Glomerular visceral epithelial cell (primary cell): ENCODE data around the gene PAPSS1.
A peak's percentile ranks its signal among the peaks of the same experiment; 100 is the strongest.

Experiments used
- DNase-seq: peaks from one replicate; pipeline ENCODE4 v3.0.0-alpha.2; 2016; ENCODE audit errors: extremely low spot score

PAPSS1 gene

DNA sequence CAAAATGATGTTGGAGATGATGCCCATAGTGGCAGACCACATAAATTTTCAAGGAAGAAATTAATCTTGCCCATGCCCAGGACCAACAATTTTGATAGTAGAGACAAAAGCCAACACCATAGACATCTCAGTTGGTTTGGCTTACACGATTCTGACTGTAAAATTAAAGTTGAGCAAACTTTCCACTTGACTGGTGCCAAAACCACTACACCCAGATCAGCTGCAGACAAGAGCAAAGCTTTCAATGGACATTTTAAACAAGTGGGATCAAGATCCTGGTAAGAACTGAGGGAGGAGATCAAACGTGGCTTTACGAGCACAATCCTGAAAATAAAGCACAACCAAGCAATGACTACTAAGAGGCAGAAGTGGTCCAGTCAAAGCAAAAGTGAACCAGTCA is 90.7 kb downstream of the PAPSS1 start:
- no peak for DNase-seq

DNA sequence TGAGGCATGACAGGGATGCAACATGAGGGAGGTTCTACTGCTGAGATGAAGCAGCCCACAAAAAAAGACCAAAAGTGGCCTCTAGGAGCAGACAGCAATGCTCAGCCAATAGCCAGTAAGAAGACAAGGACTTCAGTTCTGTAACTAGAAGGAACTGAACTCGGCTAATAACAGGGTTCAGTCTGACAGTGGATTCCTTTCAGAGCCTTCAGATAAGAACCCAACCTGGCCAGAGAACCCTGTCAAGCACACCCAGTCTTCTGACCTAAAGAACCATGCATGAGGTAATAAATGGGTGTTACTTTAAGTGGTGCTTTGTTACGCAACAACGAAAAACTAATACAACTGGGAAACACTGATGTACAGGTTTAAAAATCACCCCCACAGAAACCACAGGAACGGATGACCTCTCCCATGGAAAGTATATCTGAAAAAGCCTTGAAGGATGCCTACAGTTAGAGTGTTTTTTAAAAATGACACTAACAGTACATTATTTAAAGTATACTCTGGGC is 94.6 kb downstream of the PAPSS1 start:
- no peak for DNase-seq

DNA sequence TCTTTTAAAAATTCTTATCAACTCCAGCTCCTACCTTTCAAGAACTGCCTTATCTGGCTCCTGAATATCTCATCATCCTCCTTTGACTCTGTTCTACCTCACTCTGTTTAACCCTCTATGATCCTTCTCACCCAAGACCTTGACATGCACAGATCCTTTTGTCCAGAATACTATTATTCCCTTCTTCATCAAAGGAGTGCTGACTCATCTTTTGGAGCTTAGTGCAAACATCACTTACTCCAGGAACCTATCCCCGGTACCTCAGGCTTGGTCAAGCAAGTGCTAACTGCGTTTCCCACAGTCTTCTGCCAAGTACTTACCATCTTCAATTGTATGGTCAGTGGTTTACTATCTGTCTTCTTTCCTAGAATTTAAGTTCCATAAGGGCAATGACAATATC is 96.0 kb downstream of the PAPSS1 start:
- no peak for DNase-seq

DNA sequence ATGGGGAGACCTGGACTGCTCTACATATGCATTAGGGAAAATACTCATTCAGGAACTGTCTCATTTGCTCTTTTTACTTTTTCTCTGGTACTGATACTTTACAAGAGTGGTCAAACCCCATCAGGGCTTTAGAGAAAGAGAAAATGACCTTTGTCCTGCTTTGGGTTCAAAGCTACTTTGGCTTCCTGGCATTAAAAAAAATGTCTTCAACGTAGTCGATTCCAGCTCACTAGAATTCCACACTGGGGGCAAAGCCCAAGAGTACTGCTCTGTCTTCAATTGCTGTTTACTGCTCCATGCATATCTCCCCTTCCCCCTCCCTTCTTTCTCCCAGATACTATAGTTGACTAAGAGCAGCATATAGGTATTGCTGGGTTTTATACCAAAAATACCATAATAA is 98.0 kb downstream of the PAPSS1 start:
- no peak for DNase-seq

DNA sequence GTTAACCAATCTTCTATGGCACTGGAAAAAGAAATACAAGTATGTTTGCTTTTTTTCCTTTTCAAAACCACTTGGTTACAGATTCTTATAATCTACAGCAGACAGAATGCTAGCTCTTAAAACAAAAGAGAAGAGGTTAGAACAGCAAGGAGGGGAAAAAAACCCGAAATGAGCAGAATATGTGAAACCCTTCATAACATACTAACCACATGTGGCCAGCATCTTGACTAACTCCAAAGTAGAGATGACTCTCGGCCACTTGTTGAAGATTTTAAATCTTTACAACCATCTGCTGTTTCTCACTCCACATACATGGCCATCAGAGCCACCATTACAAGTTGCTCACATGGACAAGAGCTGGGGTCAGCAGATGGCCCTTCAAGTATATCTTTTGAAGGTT is 100.3 kb downstream of the PAPSS1 start:
- no peak for DNase-seq

DNA sequence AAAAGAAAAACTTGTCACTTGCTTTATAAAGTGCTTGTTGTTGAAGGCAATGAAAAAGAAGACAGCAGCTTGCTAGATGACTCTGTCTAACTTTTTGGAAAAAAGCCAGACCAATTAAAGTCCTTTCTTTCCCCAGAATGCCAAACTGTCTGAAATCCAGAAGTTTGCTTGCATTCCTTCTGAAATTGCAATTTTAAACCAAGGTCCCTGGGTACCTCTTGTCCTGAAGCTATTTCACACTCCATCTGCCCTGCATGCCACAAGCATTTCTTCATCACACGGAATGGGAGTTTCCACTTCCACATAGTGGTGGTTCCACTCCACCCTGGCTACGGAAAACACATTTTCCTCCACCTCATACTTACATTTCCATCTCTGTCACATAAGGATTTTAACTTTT is 101.0 kb downstream of the PAPSS1 start:
- DNase-seq, result peak; percentile 81

DNA sequence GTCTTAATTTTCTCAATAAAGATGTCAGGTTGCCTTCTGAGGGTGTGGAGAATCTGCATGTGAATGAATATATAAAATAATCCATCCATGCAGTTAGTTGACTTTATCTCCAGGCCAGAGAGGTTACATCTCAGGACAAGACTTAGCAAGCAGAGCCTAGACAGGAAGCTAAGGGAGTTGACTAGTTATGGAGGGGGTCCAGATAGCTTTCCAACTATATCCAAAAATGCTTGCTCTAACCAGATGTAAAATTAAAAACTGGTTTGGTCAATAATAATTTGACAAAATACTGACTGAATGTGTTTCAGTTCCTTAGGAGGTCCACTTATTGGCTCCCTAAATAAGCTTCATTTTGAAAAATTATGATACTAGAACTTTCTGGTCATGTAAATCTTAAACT is 101.4 kb downstream of the PAPSS1 start:
- DNase-seq, result no peak

DNA sequence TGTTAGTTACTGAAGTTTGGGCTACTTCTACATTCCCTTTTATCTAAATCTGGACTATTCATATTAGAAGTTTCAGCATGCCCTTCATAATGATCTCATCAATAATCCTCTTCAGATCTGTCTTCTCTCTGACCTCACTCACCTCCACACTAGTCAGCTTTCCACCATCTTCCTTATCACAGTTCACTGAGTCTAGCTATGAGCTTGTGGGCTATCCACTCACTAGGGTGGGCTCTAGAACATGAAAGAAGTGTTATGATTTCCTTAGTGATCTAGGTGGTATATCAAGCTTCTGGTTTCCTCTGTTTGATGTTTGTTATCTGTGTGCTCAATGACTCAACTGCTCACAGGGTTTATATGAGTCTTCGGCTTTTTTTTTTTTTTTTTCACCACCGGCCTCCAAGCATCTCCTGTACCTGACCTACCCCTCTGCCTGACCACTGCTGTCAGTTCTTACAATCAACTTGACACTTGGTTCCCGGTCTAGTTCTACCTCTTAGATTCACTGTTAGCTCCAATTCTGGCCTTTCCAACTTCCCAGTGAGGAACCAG is 103.1 kb downstream of the PAPSS1 start:
- peak; percentile 12 for DNase-seq

DNA sequence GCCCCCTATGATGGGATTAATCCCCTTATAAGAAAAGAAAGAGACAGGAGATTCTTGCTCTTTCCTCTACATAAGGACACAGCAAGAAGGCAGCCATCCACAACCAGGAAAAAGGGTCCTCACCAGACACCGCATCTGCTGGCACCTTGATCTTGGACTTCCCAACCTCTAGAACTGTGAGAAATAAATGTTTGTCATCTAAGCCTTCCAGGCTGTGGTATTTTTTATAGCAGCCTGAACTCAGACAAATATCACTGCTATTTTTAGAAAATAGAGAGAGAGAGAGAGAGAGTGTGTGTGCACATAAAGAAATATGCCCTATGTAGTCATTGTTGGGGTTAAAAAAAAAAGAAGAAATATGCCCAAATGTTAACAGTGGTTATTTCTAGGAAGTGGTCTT is 104.2 kb downstream of the PAPSS1 start:
- no peak for DNase-seq

DNA sequence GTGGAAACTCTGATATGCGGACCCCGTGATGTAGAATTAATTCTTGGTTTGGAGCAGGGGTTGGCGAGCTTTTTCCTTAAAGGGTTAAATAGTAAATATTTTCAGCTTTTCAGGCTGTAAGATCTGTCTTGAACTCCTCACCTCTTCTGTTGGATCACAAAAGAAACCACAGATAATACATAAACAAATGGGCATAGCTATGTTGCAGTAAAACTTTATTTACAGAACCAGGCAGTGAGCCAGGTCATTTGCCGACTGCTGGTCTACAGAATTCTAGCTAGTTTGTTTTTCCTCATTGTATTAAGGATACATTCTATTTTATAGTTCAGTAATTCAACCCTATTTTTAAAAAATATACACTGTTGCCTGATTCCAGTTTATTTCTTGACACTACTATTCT is 116.6 kb downstream of the PAPSS1 start:
- no peak for DNase-seq

DNA sequence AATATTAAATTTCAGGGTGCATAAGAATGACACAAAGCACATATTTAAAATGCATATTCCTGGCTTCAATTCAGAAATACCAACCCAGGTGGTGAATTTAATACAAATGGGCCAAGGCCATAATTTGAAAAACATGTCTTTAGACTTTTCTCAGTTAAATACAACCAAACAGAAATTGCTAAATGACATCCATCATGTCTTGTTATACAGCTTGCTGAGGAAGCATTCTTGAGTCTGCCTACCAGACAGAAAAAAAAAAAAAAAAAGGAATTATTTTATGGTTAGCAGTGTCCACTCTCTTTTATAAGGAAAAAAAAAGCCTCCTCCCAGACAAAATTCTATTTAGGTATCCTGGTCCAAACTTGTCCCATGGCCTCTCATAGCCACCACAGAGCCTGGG is 119.1 kb downstream of the PAPSS1 start:
- no peak for DNase-seq

DNA sequence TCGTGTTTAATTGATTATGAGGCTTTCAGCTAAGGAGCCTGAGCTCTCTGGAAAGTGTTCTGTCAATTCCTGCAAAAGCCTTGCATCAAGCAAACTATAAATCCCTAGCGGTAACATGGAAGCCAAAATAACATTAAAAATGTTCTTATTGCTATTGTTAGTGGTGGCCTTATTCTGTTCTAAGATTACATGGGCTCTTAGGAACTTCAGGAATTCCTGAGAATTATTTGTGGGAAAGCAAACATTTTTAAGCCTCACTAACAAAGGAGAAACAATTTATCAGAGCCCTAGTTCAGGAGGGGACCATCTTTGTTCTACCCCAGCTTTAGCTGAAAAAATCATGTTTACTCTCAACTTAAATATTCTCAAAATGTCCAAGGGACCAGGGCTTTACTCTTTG is 119.6 kb downstream of the PAPSS1 start:
- DNase-seq, result peak; percentile 38

DNA sequence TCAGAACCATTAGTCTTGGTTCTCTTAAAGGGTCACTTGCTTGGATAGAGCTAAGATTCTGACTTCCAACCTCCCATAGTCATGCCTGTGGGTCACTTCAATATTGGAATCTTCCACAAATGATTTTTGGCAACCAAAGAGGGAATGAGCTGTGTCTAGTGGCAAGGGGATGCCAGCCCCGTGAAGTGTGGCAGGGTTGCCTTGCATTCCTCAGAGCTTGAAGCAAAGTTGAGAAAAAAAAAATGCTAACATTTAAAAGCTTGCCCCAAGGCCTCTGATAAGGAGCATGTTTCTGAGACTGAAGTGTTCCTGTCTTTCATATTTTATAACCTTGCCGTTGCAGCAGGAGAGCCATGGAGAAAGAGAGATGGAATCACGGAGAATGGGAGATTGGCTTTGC is 120.2 kb downstream of the PAPSS1 start:
- peak; percentile 26 for DNase-seq

DNA sequence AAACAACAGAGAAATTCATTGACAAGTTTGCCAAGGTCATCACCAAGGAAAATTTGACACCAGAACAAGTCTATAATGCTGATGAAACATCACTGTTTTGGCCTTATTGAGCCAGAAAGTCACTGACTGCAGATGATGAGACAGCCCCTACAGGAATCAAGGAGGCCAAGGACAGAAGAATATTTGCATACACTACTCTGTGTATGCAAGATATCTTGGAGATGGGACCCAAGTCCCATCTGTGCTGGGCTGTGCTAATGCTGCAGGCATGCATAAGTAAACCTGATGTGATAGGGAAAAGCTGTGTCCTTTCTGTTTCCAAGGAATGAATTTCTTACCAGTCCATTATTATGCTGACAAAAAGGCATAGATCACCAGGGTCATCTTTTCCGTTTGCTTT is 126.8 kb downstream of the PAPSS1 start:
- no peak for DNase-seq

DNA sequence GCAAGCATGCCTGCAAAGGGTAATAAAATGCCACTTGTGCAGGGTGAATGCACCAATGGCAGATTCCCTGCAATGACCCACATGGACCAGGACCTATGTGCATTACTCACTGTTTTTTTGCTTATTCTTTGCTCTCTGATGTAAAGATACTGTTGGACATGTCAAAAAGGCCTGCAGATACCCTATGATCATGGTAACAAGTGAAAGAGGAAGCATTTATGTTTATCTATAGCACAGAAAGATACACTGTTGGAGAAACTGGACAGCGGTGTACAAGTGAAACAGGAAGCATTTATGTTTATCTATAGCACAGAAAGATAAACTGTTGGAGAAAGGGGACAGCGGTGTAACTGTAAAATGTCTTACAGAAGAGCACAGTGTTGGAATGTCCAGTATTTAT is 127.5 kb downstream of the PAPSS1 start:
- no peak for DNase-seq

DNA sequence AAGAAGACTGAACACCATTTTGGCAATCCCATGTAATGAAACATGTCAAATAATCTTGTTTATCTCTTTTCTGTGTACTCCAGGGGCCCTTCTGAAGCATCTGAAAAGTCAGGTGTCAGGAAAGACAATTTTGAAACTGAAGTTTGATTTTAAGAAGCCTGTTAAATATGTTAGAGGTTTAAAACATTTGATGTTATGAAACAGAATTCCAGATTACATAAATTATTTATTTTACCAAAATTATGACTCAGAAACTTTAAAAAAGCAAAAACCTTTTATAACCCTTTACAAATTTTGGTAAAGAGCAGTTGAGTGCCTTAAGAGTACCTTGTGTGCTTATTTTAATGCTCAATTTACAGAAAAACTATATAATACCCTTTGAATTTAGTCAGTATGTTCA is 130.8 kb downstream of the PAPSS1 start:
- DNase-seq, result no peak

DNA sequence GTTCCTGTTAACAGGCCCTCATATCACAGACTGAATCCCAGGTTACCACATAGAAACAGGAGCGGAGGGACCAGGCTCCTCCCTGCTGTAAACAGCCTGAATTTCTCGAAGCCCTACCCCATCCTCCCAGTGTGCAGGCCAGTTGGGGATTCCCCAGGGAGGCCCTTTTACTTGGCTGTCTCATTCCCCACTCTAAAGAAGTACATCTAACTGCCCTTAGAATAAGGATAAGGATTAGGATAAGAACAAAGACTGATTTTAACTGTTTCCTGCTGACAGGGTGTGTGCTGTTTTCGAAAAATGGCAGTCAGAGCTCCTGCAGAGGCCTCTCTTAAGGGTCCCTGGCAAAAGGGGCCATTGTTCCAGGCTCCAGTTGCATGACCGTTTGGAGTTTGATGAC is 133.7 kb downstream of the PAPSS1 start:
- DNase-seq, result no peak

DNA sequence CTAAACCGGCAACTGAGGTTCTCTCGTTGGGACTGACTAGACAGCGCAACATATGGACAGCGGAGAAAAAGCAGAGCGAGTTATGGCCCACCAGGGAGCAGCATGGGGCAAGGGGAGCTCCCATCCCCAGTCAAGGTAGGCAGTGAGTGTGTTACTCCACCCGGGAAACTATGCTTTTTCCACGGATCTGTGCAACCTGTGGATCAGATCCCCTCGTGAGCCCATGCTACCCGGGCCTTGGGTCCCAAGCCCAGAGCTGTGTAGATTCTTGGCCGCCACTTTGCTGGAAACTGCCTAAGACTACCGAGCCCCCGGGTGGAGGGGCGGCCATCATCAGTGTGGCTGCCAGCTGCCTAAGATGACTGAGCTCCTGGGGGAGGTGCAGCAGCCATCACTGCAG is 140.9 kb downstream of the PAPSS1 start:
- DNase-seq, result no peak

DNA sequence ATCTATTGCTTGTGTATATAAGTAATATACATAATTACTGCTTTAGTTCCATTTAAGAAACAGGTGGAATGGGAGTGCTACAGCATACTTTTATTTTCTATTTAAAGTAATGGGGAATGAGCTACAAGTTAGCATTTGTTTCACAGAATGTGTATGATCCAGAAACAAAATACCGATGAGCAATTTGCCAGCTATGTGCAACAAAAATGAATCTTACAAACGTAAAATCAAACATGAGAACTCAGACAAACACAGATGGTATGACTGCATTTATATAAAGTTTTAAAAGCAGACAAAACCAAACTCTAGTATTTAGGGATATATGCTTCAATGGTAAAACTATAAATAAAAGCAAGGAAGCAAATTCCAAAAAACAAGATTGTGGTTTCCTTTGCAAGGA is 141.7 kb downstream of the PAPSS1 start:
- no peak for DNase-seq

DNA sequence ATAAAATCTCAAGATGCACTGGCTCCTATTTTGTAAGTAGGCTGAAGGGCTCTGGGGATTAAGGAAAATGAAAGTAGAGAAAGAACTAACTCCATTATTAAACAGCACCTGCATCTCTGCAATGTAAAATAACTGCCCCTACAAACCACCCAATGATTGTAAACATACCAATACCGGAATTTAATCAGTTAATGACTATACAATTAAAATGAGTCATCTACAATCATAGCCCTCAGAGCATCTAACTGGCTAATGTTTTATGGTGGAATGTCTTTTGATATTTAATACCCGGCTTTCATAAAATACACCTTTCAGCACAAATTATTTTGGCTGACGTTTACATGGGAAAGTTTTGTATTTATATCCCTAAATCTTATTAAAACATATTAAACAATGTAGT is 142.3 kb downstream of the PAPSS1 start:
- DNase-seq, result no peak

DNA sequence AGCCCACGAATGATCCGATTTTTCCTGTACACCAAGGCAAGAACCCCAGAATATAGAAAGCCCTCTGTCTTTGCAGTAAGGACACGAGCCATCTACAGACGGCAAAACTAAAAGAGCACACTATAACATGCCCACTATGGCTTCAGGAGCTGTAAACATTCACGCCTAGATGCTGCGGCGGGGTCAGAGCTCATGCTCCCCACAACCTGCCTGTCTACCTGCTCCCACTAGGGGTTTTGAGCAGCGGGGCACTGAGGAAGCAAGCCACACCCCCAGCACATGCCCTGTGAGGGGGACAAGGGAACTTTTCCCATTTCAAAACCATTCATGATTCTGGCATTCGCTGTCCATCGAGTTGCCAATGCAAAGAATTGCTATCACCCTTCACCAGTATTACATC is 144.8 kb downstream of the PAPSS1 start:
- no peak for DNase-seq

DNA sequence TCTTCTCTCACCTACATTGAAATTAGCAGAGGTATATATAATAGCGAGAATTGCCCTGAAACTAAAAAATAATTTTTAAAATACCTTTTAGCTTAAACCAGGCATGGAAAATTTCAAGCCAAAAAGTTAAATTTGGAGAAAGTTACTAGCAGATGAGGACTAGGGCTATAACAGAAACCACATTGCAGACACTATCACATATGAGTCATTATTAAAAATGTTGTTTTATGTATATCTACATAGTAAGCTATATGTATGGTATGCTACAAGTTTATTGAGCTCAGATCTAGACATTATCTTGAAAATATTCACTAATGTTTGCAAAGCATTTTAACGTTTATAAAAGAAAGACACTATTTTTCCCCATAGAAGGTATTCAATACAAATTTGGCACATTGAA is 147.8 kb downstream of the PAPSS1 start:
- no peak for DNase-seq

DNA sequence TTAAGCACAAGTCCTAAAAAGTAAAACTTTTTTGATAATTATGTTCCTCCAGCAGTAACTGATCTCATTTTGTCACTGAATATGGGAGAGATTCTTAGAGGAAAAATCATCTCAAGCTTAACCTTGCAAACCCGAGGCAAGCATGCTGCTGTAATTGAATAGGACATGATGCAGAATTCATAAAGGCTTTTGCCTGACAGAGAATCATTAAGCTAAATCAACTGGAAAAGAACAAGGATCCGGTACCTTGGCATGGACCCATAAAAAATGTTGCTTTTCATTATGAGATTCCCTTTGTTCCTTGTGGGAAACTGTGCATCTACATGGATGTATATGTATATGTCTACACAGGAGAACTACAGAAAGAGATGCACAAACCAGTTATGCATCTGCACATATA is 149.1 kb downstream of the PAPSS1 start:
- no peak for DNase-seq

DNA sequence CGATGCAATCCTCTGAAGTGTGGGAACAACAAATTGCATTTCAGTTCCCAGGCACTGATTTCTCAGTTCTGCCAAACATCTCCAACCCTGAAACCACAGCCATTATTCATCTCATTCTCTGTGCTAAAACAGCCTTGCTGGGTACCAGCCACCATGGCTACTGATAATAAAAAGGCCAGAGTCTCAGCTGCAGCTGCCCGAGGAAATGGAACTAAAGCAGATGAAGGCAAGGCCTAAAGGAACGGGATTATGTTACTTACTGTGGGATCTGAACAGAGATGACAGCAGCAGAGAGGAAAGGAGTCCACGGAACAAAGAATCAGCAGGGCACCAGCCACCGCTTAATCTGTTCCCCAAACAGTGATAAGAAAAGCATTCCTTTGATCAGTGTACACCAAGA is 155.7 kb downstream of the PAPSS1 start:
- DNase-seq, result no peak
